HL-60 (cell line): ENCODE measurements around the gene DNAJC1.

Source experiments
- DNase-seq, 2 experiments: peaks; one replicate each; pipeline ENCODE4 v3.0.0-alpha.2; 2010 to 2020; ENCODE audit warnings: low read depth in 1 of 2, low spot score in 1 of 2
- H3K27ac ChIP-seq: fragments of 250-450 bp; sonication (Bioruptor Pico); replicated peaks from 2 replicates; pipeline ENCODE4 v1.5.1; 2020; ENCODE audit warnings: mild to moderate bottlenecking, moderate library complexity
- H3K27me3 ChIP-seq: fragments of 250-450 bp; sonication (Bioruptor Pico); 2 replicates; pipeline ENCODE4 v1.5.1; 2021; ENCODE audit warnings: mild to moderate bottlenecking, moderate library complexity; ENCODE audit not compliant: insufficient read depth, poor library complexity, severe bottlenecking
- H3K4me3 ChIP-seq: replicated peaks from 2 replicates; pipeline ENCODE4 v1.5.1; 2011; ENCODE audit warnings: mild to moderate bottlenecking, control low read depth, low read length; ENCODE audit not compliant: insufficient read depth
- GABPA ChIP-seq: IDR thresholded peaks from 2 replicates; pipeline ENCODE4 v1.6.1; 2012; ENCODE audit warnings: low read depth
- POLR2AphosphoS5 ChIP-seq: IDR thresholded peaks from 2 replicates; pipeline ENCODE4 v1.6.1; 2012; ENCODE audit warnings: low read depth
- SPI1 ChIP-seq: IDR thresholded peaks from 2 replicates; pipeline ENCODE4 v1.6.1; 2012; ENCODE audit warnings: low read depth, mild to moderate bottlenecking, borderline replicate concordance
- TF ChIP-seq, protein P1 (sequence below): IDR thresholded peaks from one replicate; pipeline ENCODE4 v1.5.1; 2011; ENCODE audit warnings: low read length, control low read depth, inconsistent platforms; ENCODE audit not compliant: insufficient read depth
- TF ChIP-seq, protein P2 (sequence below): IDR thresholded peaks from 2 replicates; pipeline ENCODE4 v1.6.1; 2012; ENCODE audit warnings: low read depth; ENCODE audit not compliant: insufficient replicate concordance

DNAJC1 gene

DNA sequence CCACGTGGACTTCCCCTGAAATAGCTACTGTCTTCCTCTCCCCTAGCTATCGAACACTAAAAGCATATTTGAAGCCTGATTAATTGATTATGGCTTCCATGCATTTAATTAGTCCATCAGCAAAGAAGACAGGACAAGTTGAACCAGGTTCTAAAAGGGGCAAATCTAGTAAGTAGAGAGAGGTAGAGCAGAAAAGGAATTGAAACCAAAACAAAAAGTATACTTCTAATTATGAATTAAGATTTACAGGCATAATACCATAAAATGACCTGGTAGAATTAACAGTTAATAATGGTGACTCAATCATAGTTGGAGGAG lies 393 bp upstream of the DNAJC1 start:
- Histone ChIP-seq H3K27ac (peak overlapping the region; percentile 73), H3K4me3 (peak overlapping the region; percentile 72), H3K27me3 (no peaks in the 10 kb centered on the region)
- no peak for TF ChIP-seq GABPA
- TF ChIP-seq, protein P1, sequence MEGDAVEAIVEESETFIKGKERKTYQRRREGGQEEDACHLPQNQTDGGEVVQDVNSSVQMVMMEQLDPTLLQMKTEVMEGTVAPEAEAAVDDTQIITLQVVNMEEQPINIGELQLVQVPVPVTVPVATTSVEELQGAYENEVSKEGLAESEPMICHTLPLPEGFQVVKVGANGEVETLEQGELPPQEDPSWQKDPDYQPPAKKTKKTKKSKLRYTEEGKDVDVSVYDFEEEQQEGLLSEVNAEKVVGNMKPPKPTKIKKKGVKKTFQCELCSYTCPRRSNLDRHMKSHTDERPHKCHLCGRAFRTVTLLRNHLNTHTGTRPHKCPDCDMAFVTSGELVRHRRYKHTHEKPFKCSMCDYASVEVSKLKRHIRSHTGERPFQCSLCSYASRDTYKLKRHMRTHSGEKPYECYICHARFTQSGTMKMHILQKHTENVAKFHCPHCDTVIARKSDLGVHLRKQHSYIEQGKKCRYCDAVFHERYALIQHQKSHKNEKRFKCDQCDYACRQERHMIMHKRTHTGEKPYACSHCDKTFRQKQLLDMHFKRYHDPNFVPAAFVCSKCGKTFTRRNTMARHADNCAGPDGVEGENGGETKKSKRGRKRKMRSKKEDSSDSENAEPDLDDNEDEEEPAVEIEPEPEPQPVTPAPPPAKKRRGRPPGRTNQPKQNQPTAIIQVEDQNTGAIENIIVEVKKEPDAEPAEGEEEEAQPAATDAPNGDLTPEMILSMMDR = no peak
- TF ChIP-seq SPI1 = no peak
- TF ChIP-seq, protein P2, sequence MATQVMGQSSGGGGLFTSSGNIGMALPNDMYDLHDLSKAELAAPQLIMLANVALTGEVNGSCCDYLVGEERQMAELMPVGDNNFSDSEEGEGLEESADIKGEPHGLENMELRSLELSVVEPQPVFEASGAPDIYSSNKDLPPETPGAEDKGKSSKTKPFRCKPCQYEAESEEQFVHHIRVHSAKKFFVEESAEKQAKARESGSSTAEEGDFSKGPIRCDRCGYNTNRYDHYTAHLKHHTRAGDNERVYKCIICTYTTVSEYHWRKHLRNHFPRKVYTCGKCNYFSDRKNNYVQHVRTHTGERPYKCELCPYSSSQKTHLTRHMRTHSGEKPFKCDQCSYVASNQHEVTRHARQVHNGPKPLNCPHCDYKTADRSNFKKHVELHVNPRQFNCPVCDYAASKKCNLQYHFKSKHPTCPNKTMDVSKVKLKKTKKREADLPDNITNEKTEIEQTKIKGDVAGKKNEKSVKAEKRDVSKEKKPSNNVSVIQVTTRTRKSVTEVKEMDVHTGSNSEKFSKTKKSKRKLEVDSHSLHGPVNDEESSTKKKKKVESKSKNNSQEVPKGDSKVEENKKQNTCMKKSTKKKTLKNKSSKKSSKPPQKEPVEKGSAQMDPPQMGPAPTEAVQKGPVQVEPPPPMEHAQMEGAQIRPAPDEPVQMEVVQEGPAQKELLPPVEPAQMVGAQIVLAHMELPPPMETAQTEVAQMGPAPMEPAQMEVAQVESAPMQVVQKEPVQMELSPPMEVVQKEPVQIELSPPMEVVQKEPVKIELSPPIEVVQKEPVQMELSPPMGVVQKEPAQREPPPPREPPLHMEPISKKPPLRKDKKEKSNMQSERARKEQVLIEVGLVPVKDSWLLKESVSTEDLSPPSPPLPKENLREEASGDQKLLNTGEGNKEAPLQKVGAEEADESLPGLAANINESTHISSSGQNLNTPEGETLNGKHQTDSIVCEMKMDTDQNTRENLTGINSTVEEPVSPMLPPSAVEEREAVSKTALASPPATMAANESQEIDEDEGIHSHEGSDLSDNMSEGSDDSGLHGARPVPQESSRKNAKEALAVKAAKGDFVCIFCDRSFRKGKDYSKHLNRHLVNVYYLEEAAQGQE = no peak
- TF ChIP-seq POLR2AphosphoS5 = no peak
- no peak for DNase-seq

DNA sequence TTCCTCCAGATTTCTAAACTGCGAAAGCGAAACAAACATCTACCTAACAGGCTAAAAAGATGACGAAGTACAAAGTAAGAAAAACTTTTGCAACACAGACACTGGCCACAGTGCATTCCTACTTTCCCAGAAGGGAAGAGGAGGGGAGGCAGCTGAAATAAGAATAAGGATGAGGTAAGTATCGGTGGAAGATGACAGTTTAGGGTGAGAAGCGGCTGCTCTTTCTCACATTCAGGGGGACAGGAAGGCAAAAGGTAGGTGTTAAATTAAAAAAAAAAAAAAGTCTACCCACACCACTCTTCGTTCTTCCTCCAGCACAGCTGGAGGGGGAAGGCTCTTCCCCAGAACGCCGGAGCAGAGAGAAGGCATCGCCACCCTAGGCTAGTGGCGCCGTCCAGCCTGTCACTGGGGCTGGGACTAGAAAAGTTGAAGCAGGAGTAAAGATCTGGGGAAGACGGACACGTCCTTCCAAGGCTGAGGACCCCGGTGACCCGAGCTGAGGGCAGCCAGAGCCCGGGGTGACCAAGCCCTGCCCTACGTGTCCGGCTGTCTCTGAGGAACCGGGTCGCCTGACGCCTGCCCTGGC lies 846 bp downstream of the DNAJC1 start:
- peak overlapping the region; percentile 72 for H3K4me3 ChIP-seq
- TF ChIP-seq POLR2AphosphoS5 = no peak
- TF ChIP-seq, protein P2 = no peak
- TF ChIP-seq, protein P1 = no peak
- TF ChIP-seq SPI1 = no peak
- no peak for TF ChIP-seq GABPA
- DNase-seq = peak in 1 of 2 experiments; percentile 12
- H3K27ac ChIP-seq = peak overlapping the region; percentile 73
- H3K27me3 ChIP-seq = no peaks in the 10 kb centered on the region

DNA sequence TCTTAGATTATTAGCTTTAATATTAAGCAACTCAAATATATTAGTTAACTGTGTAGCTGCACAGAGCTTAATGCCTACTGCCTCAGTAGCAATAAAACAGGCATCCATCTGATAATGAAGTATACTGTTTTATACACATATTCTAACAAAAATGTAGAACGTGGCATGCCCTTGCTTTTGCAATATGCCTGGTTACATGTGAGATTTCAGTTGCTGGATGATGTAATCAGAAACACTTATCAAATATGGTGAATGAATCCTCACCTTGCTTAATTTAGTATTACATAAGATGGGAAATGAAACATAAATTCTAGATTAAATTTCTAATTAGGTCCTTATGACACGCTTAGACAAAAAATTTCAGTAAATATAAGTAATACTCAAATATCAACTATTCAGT lies 8.0 kb downstream of the DNAJC1 start:
- Histone ChIP-seq H3K27ac (peak overlapping the region; percentile 77), H3K27me3 (no peaks in the 10 kb centered on the region), H3K4me3 (no peak overlapping the region)
- TF ChIP-seq GABPA (no peak), SPI1 (no peak), POLR2AphosphoS5 (no peak)
- TF ChIP-seq, protein P1 = no peak
- TF ChIP-seq, protein P2 = no peak
- peak; percentile 41 to 42 for DNase-seq
